GM12892 (cell line): Measurements from ENCODE around the gene DAZL. TPM values are rescaled to one million over a fixed set of nuclear protein-coding genes. Genes with fewer than 3 reads are reported as not detected.
"Not testable (repeated sequence)": the region's sequence is repeated elsewhere in the genome, so short reads cannot be mapped to it uniquely, and the experiment has no call there.

Source experiments
- DNase-seq: peaks from one replicate; pipeline ENCODE4 v3.0.0; 2011; ENCODE audit not compliant: insufficient read length
- FAIRE-seq: peaks from 2 replicates; lab custom pipeline; 2011; peaks lifted over from hg19 to GRCh38; lab: Jason Lieb, UNC
- POLR2A ChIP-seq: IDR thresholded peaks from 2 replicates; pipeline ENCODE4 v1.6.1; 2011; ENCODE audit warnings: low read depth, low read length, control low read depth
- POLR2AphosphoS5 ChIP-seq: IDR thresholded peaks from 2 replicates; pipeline ENCODE4 v1.6.1; 2011; ENCODE audit warnings: low read depth, low read length, control low read depth
- TAF1 ChIP-seq: IDR thresholded peaks from 2 replicates; pipeline ENCODE4 v1.6.1; 2011; ENCODE audit warnings: low read depth, mild to moderate bottlenecking, control low read depth, low read length, borderline replicate concordance
- polyA plus RNA-seq: library from polyadenylated mRNA; unstranded; fragments of >200 nt; gene quantifications from one replicate; pipeline ENCODE4 v1.2.1, GENCODE V29; 2012; ENCODE audit warnings: missing spikeins, inconsistent platforms; ENCODE audit not compliant: missing spikeins

Gene DAZL, protein sequence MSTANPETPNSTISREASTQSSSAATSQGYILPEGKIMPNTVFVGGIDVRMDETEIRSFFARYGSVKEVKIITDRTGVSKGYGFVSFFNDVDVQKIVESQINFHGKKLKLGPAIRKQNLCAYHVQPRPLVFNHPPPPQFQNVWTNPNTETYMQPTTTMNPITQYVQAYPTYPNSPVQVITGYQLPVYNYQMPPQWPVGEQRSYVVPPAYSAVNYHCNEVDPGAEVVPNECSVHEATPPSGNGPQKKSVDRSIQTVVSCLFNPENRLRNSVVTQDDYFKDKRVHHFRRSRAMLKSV
- polyA plus RNA-seq = 0.89 TPM

DNA sequence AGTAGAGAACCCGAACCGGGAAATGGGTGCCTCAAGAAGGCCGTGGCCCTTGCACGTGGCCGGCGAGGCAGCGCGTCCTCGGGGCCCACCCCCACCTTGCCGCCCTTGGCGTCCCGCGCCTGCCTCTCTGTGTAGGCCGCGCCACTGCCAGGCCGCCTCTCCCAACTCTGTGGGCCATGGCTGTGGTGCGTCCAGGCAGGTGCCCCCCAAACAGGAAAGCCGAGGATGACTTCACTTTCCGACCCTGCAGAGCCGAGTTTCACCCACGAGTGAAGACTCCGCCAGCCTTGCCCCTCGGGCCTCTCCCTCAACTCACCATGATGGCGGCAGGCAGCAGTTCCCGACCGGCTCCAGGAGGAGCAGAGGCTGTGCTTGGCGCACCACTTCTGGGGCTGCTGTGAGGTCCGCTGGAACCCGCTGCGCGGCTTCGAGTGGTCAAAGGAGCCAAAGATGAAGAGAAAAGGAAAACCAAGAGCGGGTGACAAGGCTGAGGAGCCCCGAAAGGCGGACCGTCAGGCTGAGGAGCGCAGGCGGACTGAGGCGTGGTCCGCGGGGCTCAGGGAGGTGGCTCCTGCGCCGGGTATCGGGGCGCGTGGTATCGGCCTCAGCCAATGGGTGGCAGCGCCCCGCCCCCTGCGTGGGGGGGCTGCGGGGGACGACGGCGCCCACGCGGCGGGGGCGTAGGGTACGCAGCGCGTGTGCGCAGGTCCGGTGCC lies at the start of gene DAZL:
TSS of gene DAZL (minus strand) at position 537 of the 716 bp plus-strand sequence. CDS start at position 319, 218 bp downstream.
- no peak for TF ChIP-seq POLR2A
- no peak for TF ChIP-seq TAF1
- no peak for TF ChIP-seq POLR2AphosphoS5
- DNase-seq (no peak), FAIRE-seq (no peak)

DNA sequence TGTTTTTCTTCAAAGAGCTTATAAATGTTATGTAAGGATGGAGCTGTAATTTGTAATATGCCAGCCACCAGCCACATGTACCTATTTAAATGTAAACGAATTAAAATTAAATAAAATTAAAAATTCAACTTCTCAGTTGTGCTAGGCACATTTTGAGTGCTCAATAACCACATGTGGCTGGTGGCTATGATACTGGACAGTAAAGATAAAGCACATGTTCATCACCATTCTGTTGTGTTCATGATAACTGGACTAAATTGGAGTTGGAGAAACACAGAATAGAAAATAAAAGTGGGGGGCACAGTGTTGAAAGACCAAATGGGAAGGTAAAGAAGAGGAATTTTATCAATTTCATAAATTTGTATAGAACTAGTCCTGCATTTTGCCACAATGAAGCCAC lies 49.8 kb upstream of the DAZL start:
- DNase-seq (no peak), FAIRE-seq (no peak)
- TF ChIP-seq POLR2A = no peak
- no peak for TF ChIP-seq POLR2AphosphoS5
- no peak for TF ChIP-seq TAF1

DNA sequence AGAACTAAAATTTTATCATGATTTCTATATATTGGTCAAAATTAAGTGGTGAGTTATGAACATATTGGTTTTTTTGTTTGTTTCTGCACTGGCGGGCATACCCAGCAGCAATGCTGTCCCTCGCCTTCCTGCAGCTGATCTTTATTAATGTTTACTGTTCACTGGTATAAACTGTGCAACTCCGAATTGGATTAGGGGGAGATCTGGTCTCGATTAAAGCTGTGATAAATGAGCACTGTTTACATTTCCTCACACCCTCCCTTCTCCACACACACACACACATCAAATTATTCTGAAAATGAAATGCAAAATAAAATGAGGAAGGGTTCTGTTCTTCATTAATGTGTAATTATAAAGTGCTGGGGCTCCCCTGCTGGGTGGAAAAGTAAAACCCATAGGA lies 48.5 kb upstream of the DAZL start:
- FAIRE-seq (no peak), DNase-seq (no peak)
- no peak for TF ChIP-seq POLR2A
- no peak for TF ChIP-seq TAF1
- TF ChIP-seq POLR2AphosphoS5 = no peak

DNA sequence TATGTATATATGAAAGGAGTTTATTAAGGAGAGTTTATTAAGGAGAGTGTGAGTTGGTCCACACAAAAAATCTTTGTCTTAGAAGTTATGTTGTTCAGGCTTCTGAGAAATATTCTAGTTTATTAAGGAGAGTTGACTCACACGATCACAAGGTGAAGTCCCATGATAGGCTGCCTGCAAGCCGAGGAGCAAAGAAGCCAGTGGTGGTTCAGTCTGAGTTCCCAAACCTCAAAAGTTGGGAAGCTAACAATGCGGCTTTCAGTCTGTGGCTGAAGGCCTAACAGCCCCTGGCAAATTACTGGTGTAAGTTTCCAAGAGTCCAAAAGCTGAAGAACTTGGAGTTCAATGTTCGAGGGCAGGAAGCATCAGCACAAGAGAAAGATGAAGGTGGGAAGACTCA lies 42.4 kb upstream of the DAZL start:
- TF ChIP-seq POLR2A = no peak
- no peak for TF ChIP-seq TAF1
- TF ChIP-seq POLR2AphosphoS5 = no peak
- DNase-seq (no peak), FAIRE-seq (no peak)

DNA sequence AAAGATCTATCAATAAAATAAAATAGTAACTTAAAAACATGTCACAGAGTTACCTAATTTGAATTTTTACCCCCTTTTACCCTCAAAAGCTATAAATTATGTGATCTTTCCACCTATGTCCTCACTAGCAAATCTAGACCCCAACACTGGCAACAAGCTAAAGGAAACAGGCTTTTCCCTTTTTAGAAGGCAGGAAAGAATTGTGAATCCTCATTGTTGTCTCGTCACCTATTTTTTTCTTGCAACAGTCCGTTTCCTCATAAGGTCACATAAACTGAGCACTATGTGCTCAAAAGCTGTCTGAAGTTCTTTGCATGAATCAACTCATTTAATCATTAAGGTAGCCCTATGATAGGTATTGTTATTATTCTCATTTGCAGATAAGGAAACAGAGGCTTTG lies 34.6 kb upstream of the DAZL start:
- DNase-seq (no peak), FAIRE-seq (no peak)
- TF ChIP-seq POLR2A = no peak
- no peak for TF ChIP-seq POLR2AphosphoS5
- no peak for TF ChIP-seq TAF1

DNA sequence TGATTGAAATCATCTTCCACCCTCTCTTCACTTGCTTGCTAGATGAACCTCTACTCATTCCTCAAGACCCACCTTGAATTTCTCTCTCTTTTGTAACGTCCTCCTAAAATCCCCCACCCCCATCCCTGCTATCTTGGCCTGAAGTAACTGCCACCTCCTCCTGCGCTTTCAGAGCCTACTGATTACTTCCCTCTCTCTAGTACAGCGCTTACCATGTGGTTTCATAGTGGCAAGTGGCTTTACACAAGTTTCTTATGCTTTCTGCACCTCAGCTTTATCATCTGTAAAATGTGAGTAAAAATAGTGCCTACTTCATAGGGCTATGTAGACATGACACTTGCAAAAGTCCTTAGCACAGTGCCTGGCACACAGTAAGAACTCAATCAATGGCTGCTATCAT lies 28.7 kb upstream of the DAZL start:
- DNase-seq (no peak), FAIRE-seq (no peak)
- no peak for TF ChIP-seq POLR2A
- no peak for TF ChIP-seq POLR2AphosphoS5
- no peak for TF ChIP-seq TAF1

DNA sequence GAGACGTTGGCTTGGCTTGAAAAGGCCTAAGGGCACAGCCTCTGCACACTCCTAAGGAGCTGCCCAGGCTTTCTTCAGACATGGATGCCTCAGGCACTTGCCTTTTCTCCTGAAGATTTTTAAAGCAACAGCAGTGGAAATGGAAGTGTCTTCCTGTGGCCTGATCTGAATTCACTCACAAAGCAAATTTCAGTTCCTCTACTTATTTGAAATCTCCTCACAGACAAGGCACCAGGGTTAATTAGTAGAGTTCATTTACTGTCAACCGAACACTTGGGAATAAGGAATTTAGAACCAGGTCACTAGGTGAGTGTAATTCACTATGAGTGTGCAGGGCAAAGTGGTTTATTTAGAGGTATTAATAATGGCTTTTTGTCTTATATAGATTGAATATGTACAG lies 27.2 kb upstream of the DAZL start:
- TF ChIP-seq POLR2A = no peak
- no peak for TF ChIP-seq TAF1
- no peak for TF ChIP-seq POLR2AphosphoS5
- no peak for DNase-seq
- no peak for FAIRE-seq

DNA sequence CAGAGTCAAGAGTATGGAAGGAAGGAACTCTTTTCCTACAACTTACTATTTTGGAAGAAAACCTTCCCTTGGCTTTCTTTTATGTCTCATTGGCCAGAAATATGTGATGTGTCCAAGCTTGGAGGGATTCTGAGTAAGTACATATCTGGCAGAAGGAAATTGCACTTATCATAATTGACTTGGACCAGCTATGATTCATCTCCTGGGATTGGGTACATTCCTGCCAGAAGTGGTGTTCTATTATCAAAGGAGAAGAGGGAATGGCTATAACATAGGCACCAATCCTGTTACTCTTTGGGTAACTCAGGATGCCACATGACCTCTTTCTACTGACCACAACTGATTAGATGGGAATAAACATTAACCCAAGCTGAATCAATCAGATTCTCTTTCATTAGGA lies 13.5 kb upstream of the DAZL start:
- FAIRE-seq = no peak
- no peak for DNase-seq
- TF ChIP-seq POLR2AphosphoS5 (no peak), TAF1 (no peak), POLR2A (no peak)

DNA sequence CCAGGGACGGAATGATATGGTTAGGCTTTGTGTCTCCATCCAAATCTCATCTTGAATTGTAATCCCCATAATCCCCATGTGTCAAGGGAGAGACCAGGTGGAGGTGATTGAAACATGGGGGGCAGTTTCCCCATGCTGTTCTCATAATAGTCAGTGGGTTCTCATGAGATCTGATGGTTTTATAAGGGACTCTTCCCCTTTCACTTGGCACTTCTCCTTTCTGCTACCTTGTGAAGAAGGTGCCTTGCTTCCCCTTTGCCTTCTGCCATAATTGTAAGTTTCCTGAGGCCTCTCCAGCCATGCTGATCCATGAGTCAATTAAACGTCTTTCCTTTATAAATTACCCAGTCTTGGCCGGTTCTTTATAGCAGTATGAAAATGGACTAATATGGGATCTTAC lies 11.9 kb upstream of the DAZL start:
- DNase-seq, FAIRE-seq: not testable (repeated sequence)

DNA sequence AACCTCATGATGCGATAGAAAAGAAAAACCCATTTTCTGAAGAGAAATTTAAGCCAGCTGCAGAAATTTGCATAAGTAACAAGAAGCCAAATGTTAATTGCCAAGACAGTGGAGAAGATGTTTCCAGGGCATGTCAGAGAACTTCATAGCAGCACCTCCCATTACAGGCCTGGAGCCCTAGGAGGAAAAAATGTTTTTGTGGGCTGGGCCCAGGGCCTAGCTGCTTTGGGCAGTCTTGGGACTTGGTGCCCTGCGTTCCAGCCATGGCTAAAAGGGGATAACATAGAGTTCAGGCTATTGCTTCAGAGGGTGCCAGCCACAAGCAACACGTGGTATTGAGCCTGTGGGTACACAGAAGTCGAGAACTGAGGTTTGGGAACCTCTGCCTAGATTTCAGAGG lies 10.9 kb upstream of the DAZL start:
- no peak for FAIRE-seq
- no peak for DNase-seq
- TF ChIP-seq TAF1 (no peak), POLR2A (no peak), POLR2AphosphoS5 (no peak)

DNA sequence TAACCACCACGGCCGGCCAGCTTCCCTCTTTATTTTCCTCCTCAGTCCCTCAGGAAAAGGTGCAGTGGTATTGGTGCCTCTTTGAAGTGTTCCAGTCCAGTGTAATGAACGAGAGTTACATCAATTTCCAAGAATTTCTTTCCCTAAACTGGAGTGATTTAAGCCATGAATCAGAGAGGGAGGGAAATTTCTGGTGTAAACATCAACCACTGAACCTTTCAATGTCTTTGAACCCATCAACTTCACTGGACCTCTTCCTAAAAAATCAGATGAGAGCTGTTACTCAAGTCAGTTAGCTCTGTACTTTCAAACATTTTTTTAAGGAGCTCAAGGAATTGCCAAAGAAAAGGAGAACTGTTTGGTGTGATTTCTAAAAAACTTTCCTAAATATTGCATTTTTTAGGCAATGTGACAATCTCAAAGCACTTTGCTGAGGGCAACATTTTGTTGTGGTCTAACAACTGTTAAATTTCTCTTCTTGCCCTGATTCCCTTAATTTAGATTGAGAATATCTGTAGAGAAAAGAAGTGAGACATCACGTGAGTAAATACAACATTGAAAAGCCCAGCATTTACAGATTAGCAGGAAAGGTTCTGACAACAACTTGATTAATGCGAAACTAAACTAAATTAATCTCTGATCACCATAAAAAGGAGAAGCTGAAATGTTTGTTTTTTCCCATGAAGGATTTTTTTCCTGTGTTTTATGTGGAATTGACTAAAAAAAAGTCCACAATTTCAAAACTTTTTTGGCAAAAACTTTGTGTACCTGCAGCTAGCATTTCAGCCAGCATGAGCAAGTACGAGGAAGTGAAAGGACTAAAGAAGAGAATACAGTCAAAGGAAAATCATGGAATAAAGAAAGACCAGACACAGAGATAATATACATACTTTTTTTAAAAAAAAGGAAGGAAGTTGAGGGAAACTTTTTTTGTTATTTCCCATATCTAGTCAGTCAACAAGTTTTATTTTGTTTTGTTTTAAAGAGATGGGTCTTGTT lies 9.1 kb upstream of the DAZL start:
- no peak for FAIRE-seq
- no peak for DNase-seq
- TF ChIP-seq POLR2AphosphoS5 (no peak), TAF1 (no peak), POLR2A (no peak)
